H1 (cell line): ENCODE results near the gene NANOGP8. TPM values are rescaled to one million over a fixed set of nuclear protein-coding genes. Genes with fewer than 3 reads are reported as not detected.

ENCODE experiments used
- CTCF ChIA-PET: fragments of 300-600 bp; sonication (Branson Sonifier 250); formaldehyde crosslinking; loops from one replicate; lab custom pipeline; 2021; ENCODE audit not compliant: partially characterized antibody; lab: Charles Lee
- POLR2A ChIA-PET: fragments of 300-600 bp; sonication (Branson Sonifier 250); formaldehyde crosslinking; loops from one replicate; lab custom pipeline; 2021; ENCODE audit warnings: inconsistent platforms; ENCODE audit not compliant: partially characterized antibody; lab: Charles Lee
- DNase-seq, 2 experiments: peaks; one replicate each; pipeline versions ENCODE4 v3.0.0 to v3.0.0-alpha.2; 2010 to 2022; ENCODE audit warnings: low spot score in 2 of 2, low read depth in 1 of 2, mixed read lengths in 1 of 2
- FAIRE-seq: peaks from 2 replicates; lab custom pipeline; 2011; peaks lifted over from hg19 to GRCh38; lab: Jason Lieb, UNC
- H2AFZ ChIP-seq: 2 replicates; pipeline ENCODE4 v1.8.1; 2012; ENCODE audit warnings: low read length, inconsistent platforms
- H2AK5ac ChIP-seq: 2 replicates; pipeline ENCODE4 v1.6.1; 2013; ENCODE audit warnings: low read depth, low read length
- H2BK120ac ChIP-seq: replicated peaks from 2 replicates; pipeline ENCODE3; 2013; ENCODE audit warnings: low read depth, low read length, inconsistent platforms
- H2BK12ac ChIP-seq: 2 replicates; pipeline ENCODE4 v1.6.1; 2013; ENCODE audit warnings: low read depth, low read length
- H2BK15ac ChIP-seq: 2 replicates; pipeline ENCODE4 v1.6.1; 2013; ENCODE audit warnings: low read length
- H2BK20ac ChIP-seq: 2 replicates; pipeline ENCODE4 v1.6.1; 2013; ENCODE audit warnings: low read length
- H2BK5ac ChIP-seq: 2 replicates; pipeline ENCODE4 v1.6.1; 2013; ENCODE audit warnings: low read depth, low read length
- H3K14ac ChIP-seq: 2 replicates; pipeline ENCODE4 v1.6.1; 2013; ENCODE audit warnings: inconsistent platforms; ENCODE audit not compliant: insufficient read length
- H3K18ac ChIP-seq: 2 replicates; pipeline ENCODE4 v1.6.1; 2013; ENCODE audit warnings: low read length; ENCODE audit errors: extremely low read depth
- H3K23ac ChIP-seq: 2 replicates; pipeline ENCODE4 v1.6.1; 2013; ENCODE audit warnings: inconsistent platforms; ENCODE audit not compliant: insufficient read length
- H3K23me2 ChIP-seq: 2 replicates; pipeline ENCODE4 v1.6.1; 2013; ENCODE audit warnings: low read depth, low read length
- H3K27ac ChIP-seq: 2 replicates; pipeline ENCODE4 v1.6.1; 2011; ENCODE audit warnings: low read depth, low read length, inconsistent platforms
- H3K27me3 ChIP-seq, 4 experiments: replicated peaks in 1 of 4; 1 replicate in 1 of 4; 2 replicates in 3 of 4; pipeline versions ENCODE4 v1.6.1 to v1.8.1; 2011 to 2013; ENCODE audit warnings: low read length in 3 of 4, mild to moderate bottlenecking in 3 of 4, inconsistent platforms in 2 of 4, mixed read lengths in 2 of 4, moderate library complexity in 1 of 4; ENCODE audit not compliant: control insufficient read depth in 3 of 4, insufficient read depth in 3 of 4; ENCODE audit errors: extremely low read depth in 1 of 4
- H3K36me3 ChIP-seq, 4 experiments: 2 replicates each; pipeline versions ENCODE4 v1.6.1 to v1.8.1; 2011 to 2013; ENCODE audit warnings: mild to moderate bottlenecking in 4 of 4, low read length in 3 of 4, moderate library complexity in 2 of 4, control low read depth in 1 of 4, inconsistent platforms in 1 of 4; ENCODE audit not compliant: insufficient read depth in 4 of 4, control insufficient read depth in 2 of 4
- H3K4ac ChIP-seq: replicated peaks from 2 replicates; pipeline ENCODE3; 2013; ENCODE audit warnings: low read length, low read depth, mixed read lengths, inconsistent platforms; ENCODE audit not compliant: insufficient read length
- H3K4me1 ChIP-seq, 4 experiments: replicated peaks in 1 of 4; 1 replicate in 1 of 4; 2 replicates in 3 of 4; pipeline versions ENCODE4 v1.6.1 to v1.8.1; 2011 to 2013; ENCODE audit warnings: low read length in 3 of 4, inconsistent platforms in 2 of 4, mixed read lengths in 1 of 4; ENCODE audit not compliant: insufficient read depth in 4 of 4, control insufficient read depth in 3 of 4
- H3K4me2 ChIP-seq, 2 experiments: 2 replicates each; pipeline versions ENCODE4 v1.6.1 to v1.8.1; 2011 to 2013; ENCODE audit warnings: low read depth in 2 of 2, low read length in 2 of 2, control low read depth in 1 of 2, inconsistent platforms in 1 of 2, mild to moderate bottlenecking in 1 of 2; ENCODE audit not compliant: insufficient read depth in 1 of 2
- H3K4me3 ChIP-seq, 4 experiments: fragments of 200-600, 300-600 bp in 1 of 4; sonication (generic), shearing (Covaris generic), sonication (Bioruptor Twin) in 1 of 4; 2 replicates each; pipeline versions ENCODE4 v1.5.1 to v1.8.1; 2011 to 2016; ENCODE audit warnings: low read length in 4 of 4, low read depth in 3 of 4, control low read depth in 2 of 4, inconsistent platforms in 2 of 4, mild to moderate bottlenecking in 2 of 4, mixed read lengths in 1 of 4, moderate library complexity in 1 of 4; ENCODE audit not compliant: insufficient read depth in 2 of 4; ENCODE audit errors: extremely low read depth in 1 of 4
- H3K56ac ChIP-seq: replicated peaks from 2 replicates; pipeline ENCODE3; 2013; ENCODE audit warnings: low read depth, mild to moderate bottlenecking, mixed read lengths, low read length, inconsistent platforms; ENCODE audit not compliant: insufficient read length
- H3K79me1 ChIP-seq: 2 replicates; pipeline ENCODE4 v1.6.1; 2013; ENCODE audit warnings: low read depth, low read length, control low read depth
- H3K79me2 ChIP-seq, 2 experiments: 2 replicates each; pipeline versions ENCODE4 v1.6.1 to v1.8.1; 2012 to 2013; ENCODE audit warnings: low read length in 2 of 2, mild to moderate bottlenecking in 2 of 2, inconsistent platforms in 1 of 2; ENCODE audit not compliant: insufficient read depth in 2 of 2, control insufficient read depth in 1 of 2
- H3K9ac ChIP-seq, 4 experiments: replicated peaks in 1 of 4; 1 replicate in 1 of 4; 2 replicates in 3 of 4; pipeline versions ENCODE4 v1.6.1 to v1.8.1; 2011 to 2013; ENCODE audit warnings: low read depth in 3 of 4, low read length in 3 of 4, control low read depth in 2 of 4, mild to moderate bottlenecking in 2 of 4, moderate library complexity in 2 of 4, inconsistent platforms in 1 of 4; ENCODE audit errors: extremely low read depth in 1 of 4
- H3K9me3 ChIP-seq, 2 experiments: 2 replicates each; pipeline versions ENCODE4 v1.6.1 to v1.8.1; 2012 to 2013; ENCODE audit warnings: mild to moderate bottlenecking in 2 of 2, moderate library complexity in 2 of 2, control low read depth in 1 of 2, inconsistent platforms in 1 of 2, low read depth in 1 of 2, low read length in 1 of 2, mixed read lengths in 1 of 2; ENCODE audit not compliant: insufficient read depth in 2 of 2
- H4K20me1 ChIP-seq, 2 experiments: replicated peaks in 1 of 2; 2 replicates each; pipeline versions ENCODE3 to v1.8.1; 2011 to 2013; ENCODE audit warnings: inconsistent platforms in 2 of 2, low read length in 2 of 2, mild to moderate bottlenecking in 1 of 2; ENCODE audit not compliant: insufficient read depth in 2 of 2, control insufficient read depth in 1 of 2
- H4K5ac ChIP-seq: 2 replicates; pipeline ENCODE4 v1.6.1; 2013; ENCODE audit warnings: low read length, low read depth, mixed read lengths, inconsistent platforms; ENCODE audit not compliant: insufficient read length
- H4K8ac ChIP-seq: 2 replicates; pipeline ENCODE4 v1.8.0; 2013; ENCODE audit warnings: mild to moderate bottlenecking, moderate library complexity, low read length, inconsistent platforms; ENCODE audit not compliant: insufficient read depth; ENCODE audit errors: extremely low read depth
- H4K91ac ChIP-seq: replicated peaks from 2 replicates; pipeline ENCODE3; 2013; ENCODE audit warnings: low read length, mixed read lengths, inconsistent platforms; ENCODE audit not compliant: insufficient read length
- E2F6 ChIP-seq: IDR thresholded peaks from 2 replicates; pipeline ENCODE4 v1.6.1; 2012; ENCODE audit warnings: inconsistent platforms
- HDAC2 ChIP-seq, 2 experiments: fragments of 300-600 bp in 1 of 2; sonication (generic) in 1 of 2; IDR thresholded peaks; 2 replicates each; pipeline ENCODE4 v1.6.1; 2011 to 2012; ENCODE audit warnings: low read depth in 2 of 2, low read length in 2 of 2, mild to moderate bottlenecking in 2 of 2, moderate library complexity in 2 of 2, borderline replicate concordance in 1 of 2, inconsistent platforms in 1 of 2
- JUN ChIP-seq: IDR thresholded peaks from 2 replicates; pipeline ENCODE4 v1.6.1; 2011; ENCODE audit warnings: low read depth, mild to moderate bottlenecking, improper control_type of control experiment, low read length
- KDM5A ChIP-seq: fragments of 200-600 bp; IDR thresholded peaks from 2 replicates; pipeline ENCODE4 v1.7.1; 2012; ENCODE audit warnings: mild to moderate bottlenecking, low read length, inconsistent platforms, mixed read lengths
- MAX ChIP-seq: IDR thresholded peaks from 2 replicates; pipeline ENCODE4 v1.6.1; 2012; ENCODE audit warnings: inconsistent platforms
- POLR2AphosphoS5 ChIP-seq: IDR thresholded peaks from 2 replicates; pipeline ENCODE4 v1.6.1; 2011; ENCODE audit warnings: low read depth, low read length
- SP1 ChIP-seq: IDR thresholded peaks from 2 replicates; pipeline ENCODE4 v1.6.1; 2011; ENCODE audit warnings: low read depth, low read length
- YY1 ChIP-seq: IDR thresholded peaks from 2 replicates; pipeline ENCODE4 v1.6.1; 2011; ENCODE audit warnings: low read depth, mild to moderate bottlenecking, low read length
- WGBS, 2 experiments: shearing (Covaris generic) in 1 of 2; methylation state at CpG; one replicate each; pipeline versions ENCODE4 v1.1.6 to v1.1.7; 2013 to 2015; ENCODE audit warnings: low lambda C conversion rate in 2 of 2, mixed read lengths in 2 of 2, inconsistent platforms in 1 of 2, low coverage in 1 of 2, missing lambda C conversion rate in 1 of 2; ENCODE audit not compliant: insufficient replicate concordance in 2 of 2, insufficient coverage in 1 of 2, insufficient read length in 1 of 2; ENCODE audit errors: extremely low coverage in 1 of 2, missing lambda C conversion rate in 1 of 2; 5-methylcytosine and 5-hydroxymethylcytosine counted together
- polyA plus RNA-seq, 7 experiments: library from polyadenylated mRNA; depleted of rRNA in 3 of 7; stranded (reverse) in 5 of 7; unstranded in 2 of 7; fragments of >200 nt in 5 of 7; fragments of 200-250 nt in 2 of 7; gene quantifications; 1 replicate in 5 of 7; 2 replicates in 1 of 7; 4 replicates in 1 of 7; pipeline versions ENCODE4 v1.2.1 to v1.2.3, GENCODE V29; 2011 to 2013; ENCODE audit warnings: missing spikeins in 2 of 7, mixed read lengths in 2 of 7
- total RNA-seq: library from RNA; stranded (reverse); fragmentation: NEBNext Ultra II Directional; extraction: Animal tissue kit (Norgen Biotek cat#: 25700); gene quantifications from 2 replicates; pipeline ENCODE4 v1.2.1, GENCODE V29; 2021

Gene NANOGP8
- total and polyA plus RNA-seq, 2 of the 8 experiments (the other 6 are each of a cell fraction or from before 2014, with no cell fraction given), result 23.3 to 40.6 TPM

- Histone ChIP-seq H3K27ac (no peak overlapping the region), H2BK15ac (no peak overlapping the region), H2BK5ac (no peak overlapping the region), H2AK5ac (no peak overlapping the region), H2BK20ac (no peak overlapping the region), H4K20me1 (no peaks in the 10 kb centered on the region), H3K23ac (no peak overlapping the region), H2AFZ (no peak overlapping the region), H2BK12ac (no peak overlapping the region), H3K36me3 (no peaks in the 10 kb centered on the region), H3K79me2 (no peaks in the 10 kb centered on the region), H3K4me3 (no peak overlapping the region), H4K8ac (no peak overlapping the region), H4K5ac (no peak overlapping the region), H3K23me2 (no peaks in the 10 kb centered on the region), H3K4me2 (no peak overlapping the region), H3K4me1 (no peaks in the 10 kb centered on the region), H3K18ac (no peak overlapping the region), H3K27me3 (no peaks in the 10 kb centered on the region), H3K9ac (no peak overlapping the region), H3K14ac (no peak overlapping the region), H4K91ac (no peak overlapping the region), H3K56ac (no peak overlapping the region), H3K79me1 (no peaks in the 10 kb centered on the region), H3K9me3 (no peaks in the 10 kb centered on the region), H2BK120ac (no peak overlapping the region), H3K4ac (no peak overlapping the region)
- TF ChIP-seq SP1, result no peak
- no peak for TF ChIP-seq HDAC2 (IDR thresholded peaks at IDR 0.05; ENCODE audit: borderline replicate concordance in 1 of 2, low read depth in 2 of 2, low read length in 2 of 2)
- no peak for TF ChIP-seq YY1
- TF ChIP-seq E2F6, result no peak
- no peak for TF ChIP-seq POLR2AphosphoS5
- no peak for TF ChIP-seq KDM5A
- TF ChIP-seq JUN, result no peak
- no peak for TF ChIP-seq MAX
- DNase-seq, result no peak
- CTCF ChIA-PET, result interaction anchor here (0.6 to 1.7 kb wide), 6 partner anchors 16 to 337 kb away, joined by 3 to 9 read pairs (median 3); no protein-coding TSS in a partner anchor
- no peak for FAIRE-seq
- 91% methylated on average over 3 of the region's 3 CpGs; no CpG with 5 or more reads in 1 of the 2 experiments for WGBS, 2 experiments
- POLR2A ChIA-PET, result interaction anchor here (0.7 to 1.0 kb wide), 2 partner anchors 14 to 152 kb away, joined by 3 read pairs; no protein-coding TSS in a partner anchor
Measured at GRCh38 chr15:35107122-35107521, 22.0 kb upstream of the NANOGP8 start.
